PC-3 (cell line): ENCODE data around the gene SLC24A3. TPM values are rescaled to one million over a fixed set of nuclear protein-coding genes. Genes with fewer than 3 reads are reported as not detected.

Source experiments
- ATAC-seq: fragments of 200-7000 bp; cut with Tn5 transposase; 2 replicates; pipeline ENCODE4 v1.9.1; 2020; ENCODE audit warnings: mild to moderate bottlenecking, moderate library complexity
- BruUV-seq: library from RNA; stranded (reverse); fragments of 400-500 nt; replicated peaks from 2 replicates; lab custom pipeline; 2021; lab: Mats Ljungman, UMichigan
- CTCF ChIA-PET: fragments of 300-600 bp; sonication (Branson Sonifier 250); formaldehyde crosslinking; loops from one replicate; lab custom pipeline; 2022; ENCODE audit warnings: antibody characterized with exemption; lab: Charles Lee
- POLR2A ChIA-PET: fragments of 300-600 bp; sonication (Branson Sonifier 250); formaldehyde crosslinking; loops from one replicate; lab custom pipeline; 2022; ENCODE audit warnings: antibody characterized with exemption; ENCODE audit not compliant: unreplicated experiment; lab: Charles Lee
- DNase-seq: peaks from one replicate; pipeline ENCODE4 v3.0.0-alpha.2; 2015
- H2AFZ ChIP-seq: fragments of 300-600 bp; sonication (generic); 2 replicates; pipeline ENCODE4 v1.6.0; 2016; ENCODE audit warnings: antibody characterized with exemption, low read length
- H3F3A ChIP-seq: fragments of 300-600 bp; sonication (generic); one replicate; pipeline ENCODE4 v1.6.0; 2017; ENCODE audit warnings: antibody characterized with exemption, low read length, control low read depth, mild to moderate bottlenecking; ENCODE audit not compliant: unreplicated experiment
- H3K27ac ChIP-seq: fragments of 300-600 bp; sonication (generic); 2 replicates; pipeline ENCODE4 v1.5.1; 2016; ENCODE audit warnings: mild to moderate bottlenecking, low read length
- H3K27me3 ChIP-seq: fragments of 300-600 bp; sonication (generic); 2 replicates; pipeline ENCODE4 v1.6.1; 2016; ENCODE audit warnings: low read length, mixed read lengths
- H3K36me3 ChIP-seq: fragments of 300-600 bp; sonication (generic); 2 replicates; pipeline ENCODE4 v1.6.1; 2016; ENCODE audit warnings: low read depth, mixed run types, low read length, mixed read lengths
- H3K4me1 ChIP-seq: fragments of 300-600 bp; sonication (generic); 2 replicates; pipeline ENCODE4 v1.5.1; 2016; ENCODE audit warnings: low read length; ENCODE audit not compliant: insufficient read depth
- H3K4me2 ChIP-seq: fragments of 300-600 bp; sonication (generic); 2 replicates; pipeline ENCODE4 v1.6.0; 2016; ENCODE audit warnings: low read length
- H3K4me3 ChIP-seq: fragments of 300-600 bp; sonication (generic); 2 replicates; pipeline ENCODE4 v1.5.1; 2016; ENCODE audit warnings: mild to moderate bottlenecking, low read length, mixed read lengths
- H3K79me2 ChIP-seq: fragments of 300-600 bp; sonication (generic); 2 replicates; pipeline ENCODE4 v1.6.1; 2017; ENCODE audit warnings: low read length, mixed read lengths
- H3K9ac ChIP-seq: fragments of 300-600 bp; sonication (generic); 2 replicates; pipeline ENCODE4 v1.6.0; 2016; ENCODE audit warnings: mild to moderate bottlenecking, low read length
- H3K9me2 ChIP-seq: fragments of 300-600 bp; sonication (generic); replicated peaks from 2 replicates; pipeline ENCODE4 v1.6.1; 2016; ENCODE audit warnings: mixed run types, low read length, mixed read lengths
- H3K9me3 ChIP-seq: fragments of 300-600 bp; sonication (generic); 2 replicates; pipeline ENCODE4 v1.6.1; 2016; ENCODE audit warnings: low read length, mixed read lengths
- H4K20me1 ChIP-seq: fragments of 300-600 bp; sonication (generic); 2 replicates; pipeline ENCODE4 v1.6.1; 2016; ENCODE audit warnings: low read length, mixed read lengths
- EZH2 ChIP-seq: fragments of 300-600 bp; sonication (generic); IDR thresholded peaks from one replicate; pipeline ENCODE4 v1.6.1; 2017; ENCODE audit warnings: antibody characterized with exemption, mild to moderate bottlenecking, low read length; ENCODE audit not compliant: unreplicated experiment
- EZH2phosphoT487 ChIP-seq: fragments of 300-600 bp; sonication (generic); IDR thresholded peaks from 2 replicates; pipeline ENCODE4 v1.6.1; 2018; ENCODE audit warnings: mild to moderate bottlenecking, antibody characterized with exemption, low read length, borderline replicate concordance
- intact Hi-C: fragments of 100-400 bp; cut with micrococcal nuclease; formaldehyde crosslinking; loops from 2 replicates; pipeline ENCODE4 v1.9.0; 2023
- total RNA-seq: library from RNA; depleted of rRNA; stranded (reverse); fragments of >200 nt; gene quantifications from 2 replicates; pipeline ENCODE4 v1.2.3, GENCODE V29; 2014
- TF ChIP-seq, protein P1 (sequence below): fragments of 300-600 bp; sonication (generic); conservative IDR thresholded peaks from 2 replicates; pipeline ENCODE4 v1.5.1; 2017; ENCODE audit warnings: antibody characterized with exemption, low read depth, mild to moderate bottlenecking, low read length

SLC24A3 gene
- total RNA-seq, 1 experiment from 2014 or later, result 0.11 TPM

DNA sequence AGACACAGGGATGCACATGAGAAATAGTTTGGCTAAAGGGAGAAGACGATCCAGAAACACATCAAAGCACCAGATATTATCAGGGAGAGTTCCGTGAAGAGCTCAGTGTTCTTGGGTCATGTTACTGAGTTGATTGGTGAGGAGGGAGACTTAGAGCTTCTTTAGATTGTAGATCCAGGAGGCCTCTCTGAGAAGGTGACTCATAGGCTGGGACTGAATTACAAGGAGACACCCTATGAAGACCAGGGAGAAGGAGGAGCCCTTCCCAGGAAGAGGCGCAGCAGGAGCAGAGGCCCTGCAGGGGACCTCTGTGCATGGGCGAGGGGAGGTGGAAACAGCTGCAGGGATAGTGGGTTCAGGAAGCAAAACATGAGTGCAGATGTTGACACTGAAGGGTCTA lies 196.5 kb downstream of the SLC24A3 start:
- POLR2A ChIA-PET, result no interaction called here
- no peak for ATAC-seq
- no peak overlapping the region for H3K9ac ChIP-seq

DNA sequence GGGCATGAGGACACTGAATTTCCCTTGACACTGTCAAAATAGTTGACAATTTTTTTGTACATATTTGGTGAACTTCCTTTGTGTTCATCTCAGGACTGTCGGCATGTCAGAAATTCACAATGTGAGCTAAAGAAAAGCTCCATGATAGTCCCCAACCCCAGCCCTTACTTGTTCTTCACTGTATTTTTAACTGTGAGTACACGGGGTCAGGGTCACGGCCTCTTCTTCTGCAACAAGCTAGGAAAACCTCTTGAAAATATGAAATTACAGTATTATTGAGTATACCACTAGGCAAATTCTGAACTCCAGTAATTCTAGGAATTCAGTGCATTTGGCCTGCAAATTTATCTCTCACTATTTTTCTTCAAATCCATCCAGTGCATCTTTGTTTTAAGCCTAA lies 199.4 kb downstream of the SLC24A3 start:
- DNase-seq (no peak), ATAC-seq (no peak)
- no peak overlapping the region for H2AFZ ChIP-seq
- peaks cover 46% of the 10 kb centered on the region for H3K27me3 ChIP-seq
- no TSS peak for BruUV-seq
- no peak overlapping the region for H3K4me3 ChIP-seq
- intact Hi-C loops, result no loop called here
- ChIA-PET POLR2A (no interaction called here), CTCF (no interaction called here)
- H3K36me3 ChIP-seq, result no peaks in the 10 kb centered on the region
- no peak overlapping the region for H3K27ac ChIP-seq
- no peaks in the 10 kb centered on the region for H3F3A ChIP-seq
- TF ChIP-seq, protein P1, sequence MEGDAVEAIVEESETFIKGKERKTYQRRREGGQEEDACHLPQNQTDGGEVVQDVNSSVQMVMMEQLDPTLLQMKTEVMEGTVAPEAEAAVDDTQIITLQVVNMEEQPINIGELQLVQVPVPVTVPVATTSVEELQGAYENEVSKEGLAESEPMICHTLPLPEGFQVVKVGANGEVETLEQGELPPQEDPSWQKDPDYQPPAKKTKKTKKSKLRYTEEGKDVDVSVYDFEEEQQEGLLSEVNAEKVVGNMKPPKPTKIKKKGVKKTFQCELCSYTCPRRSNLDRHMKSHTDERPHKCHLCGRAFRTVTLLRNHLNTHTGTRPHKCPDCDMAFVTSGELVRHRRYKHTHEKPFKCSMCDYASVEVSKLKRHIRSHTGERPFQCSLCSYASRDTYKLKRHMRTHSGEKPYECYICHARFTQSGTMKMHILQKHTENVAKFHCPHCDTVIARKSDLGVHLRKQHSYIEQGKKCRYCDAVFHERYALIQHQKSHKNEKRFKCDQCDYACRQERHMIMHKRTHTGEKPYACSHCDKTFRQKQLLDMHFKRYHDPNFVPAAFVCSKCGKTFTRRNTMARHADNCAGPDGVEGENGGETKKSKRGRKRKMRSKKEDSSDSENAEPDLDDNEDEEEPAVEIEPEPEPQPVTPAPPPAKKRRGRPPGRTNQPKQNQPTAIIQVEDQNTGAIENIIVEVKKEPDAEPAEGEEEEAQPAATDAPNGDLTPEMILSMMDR, result no peak
- TF ChIP-seq EZH2phosphoT487 (no peak), EZH2 (no peak)
- H3K9me3 ChIP-seq, result no peaks in the 10 kb centered on the region
- no peak overlapping the region for H3K4me2 ChIP-seq
- H3K79me2 ChIP-seq, result no peaks in the 10 kb centered on the region
- no peaks in the 10 kb centered on the region for H3K9me2 ChIP-seq
- H3K4me1 ChIP-seq, result no peaks in the 10 kb centered on the region
- no peak overlapping the region for H3K9ac ChIP-seq
- no peaks in the 10 kb centered on the region for H4K20me1 ChIP-seq

More for the DNA sequence above, 196.5 kb downstream of the SLC24A3 start:
- no peaks in the 10 kb centered on the region for H3K36me3 ChIP-seq
- CTCF ChIA-PET, result no interaction called here
- BruUV-seq, result no TSS peak
- no peaks in the 10 kb centered on the region for H3F3A ChIP-seq
- H3K27ac ChIP-seq, result no peak overlapping the region
- no peak for DNase-seq
- no peaks in the 10 kb centered on the region for H3K79me2 ChIP-seq
- H4K20me1 ChIP-seq, result no peaks in the 10 kb centered on the region
- H3K9me3 ChIP-seq, result no peaks in the 10 kb centered on the region
- no peak overlapping the region for H3K4me3 ChIP-seq
- H3K27me3 ChIP-seq, result peaks cover 61% of the 10 kb centered on the region
- H2AFZ ChIP-seq, result no peak overlapping the region
- no peaks in the 10 kb centered on the region for H3K4me1 ChIP-seq
- intact Hi-C loops, result no loop called here
- H3K9me2 ChIP-seq, result no peaks in the 10 kb centered on the region
- TF ChIP-seq EZH2, result no peak
- TF ChIP-seq EZH2phosphoT487, result no peak
- TF ChIP-seq, protein P1, result no peak
- no peak overlapping the region for H3K4me2 ChIP-seq

DNA sequence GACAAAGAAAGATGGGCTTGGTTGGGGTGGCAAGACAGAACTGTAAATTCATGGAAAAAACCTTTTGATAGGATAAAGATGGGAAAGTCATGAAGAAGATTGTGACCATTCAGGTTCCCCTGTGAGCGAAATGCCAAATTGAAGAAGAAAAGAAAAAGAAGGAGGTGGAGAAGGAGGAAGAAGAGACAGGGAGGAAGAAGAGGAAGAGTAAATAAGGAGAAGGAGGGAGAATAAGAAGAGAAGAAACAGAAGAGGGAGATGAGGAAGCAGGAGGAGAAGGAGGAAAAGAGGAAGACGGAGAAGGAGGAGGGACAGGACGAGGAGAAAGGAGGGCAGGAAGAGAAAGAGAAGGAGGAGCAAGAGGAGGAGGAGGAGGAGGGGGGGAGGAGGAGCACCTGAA lies 199.8 kb downstream of the SLC24A3 start:
- DNase-seq, result no peak
- ATAC-seq, result no peak
- Histone ChIP-seq H3K79me2 (no peaks in the 10 kb centered on the region), H3K27me3 (peaks cover 43% of the 10 kb centered on the region), H3K27ac (no peak overlapping the region), H3K4me2 (no peak overlapping the region), H3K4me3 (no peak overlapping the region), H3K9me2 (no peaks in the 10 kb centered on the region), H2AFZ (no peak overlapping the region), H3F3A (no peaks in the 10 kb centered on the region), H3K9me3 (no peaks in the 10 kb centered on the region), H3K4me1 (no peaks in the 10 kb centered on the region), H3K36me3 (no peaks in the 10 kb centered on the region), H4K20me1 (no peaks in the 10 kb centered on the region), H3K9ac (no peak overlapping the region)
- CTCF ChIA-PET, result no interaction called here
- POLR2A ChIA-PET, result no interaction called here
- TF ChIP-seq, protein P1, result no peak
- TF ChIP-seq EZH2 (no peak), EZH2phosphoT487 (no peak)
- intact Hi-C loops, result no loop called here
- no TSS peak for BruUV-seq
